Measurements from ENCODE around the gene TTC3.

TTC3 gene

GRCh38 chr21:37059181-37059580 lies 13.9 kb upstream of the TTC3 start:
- DNase-seq (ENCODE audit: insufficient read length, low spot score), result no peak
- TF ChIP-seq POU2F2 (IDR thresholded peaks at IDR 0.05; ENCODE audit: low read depth, low read length) (no peak), SPI1 (IDR thresholded peaks at IDR 0.05; ENCODE audit: low read depth, low read length) (no peak), PAX5 (IDR thresholded peaks at IDR 0.05; ENCODE audit: insufficient read depth, low read length, severe bottlenecking) (no peak), POLR2A (IDR thresholded peaks at IDR 0.05; ENCODE audit: low read depth, low read length) (no peak), POLR2AphosphoS5 (IDR thresholded peaks at IDR 0.05; ENCODE audit: low read depth, low read length) (no peak), TAF1 (IDR thresholded peaks at IDR 0.05; ENCODE audit: low read depth, low read length) (no peak)
- FAIRE-seq, result no peak

- TF ChIP-seq SPI1 (IDR thresholded peaks at IDR 0.05; ENCODE audit: low read depth, low read length), result no peak
- TF ChIP-seq POU2F2 (IDR thresholded peaks at IDR 0.05; ENCODE audit: low read depth, low read length), result no peak
- no peak for TF ChIP-seq TAF1 (IDR thresholded peaks at IDR 0.05; ENCODE audit: low read depth, low read length)
- no peak for TF ChIP-seq PAX5 (IDR thresholded peaks at IDR 0.05; ENCODE audit: insufficient read depth, low read length, severe bottlenecking)
- TF ChIP-seq POLR2AphosphoS5 (IDR thresholded peaks at IDR 0.05; ENCODE audit: low read depth, low read length), result no peak
- no peak for TF ChIP-seq POLR2A (IDR thresholded peaks at IDR 0.05; ENCODE audit: low read depth, low read length)
- FAIRE-seq (no peak), DNase-seq (ENCODE audit: insufficient read length, low spot score) (no peak)
These were observed 12.8 kb upstream of the TTC3 start for GRCh38 chr21:37060296-37060695.

- TF ChIP-seq PAX5 (IDR thresholded peaks at IDR 0.05; ENCODE audit: insufficient read depth, low read length, severe bottlenecking), result no peak
- FAIRE-seq (no peak), DNase-seq (ENCODE audit: insufficient read length, low spot score) (no peak)
These were observed 11.0 kb upstream of the TTC3 start for GRCh38 chr21:37061926-37062592.

GRCh38 chr21:37062593-37062935 lies 10.5 kb upstream of the TTC3 start:
- DNase-seq (ENCODE audit: insufficient read length, low spot score) (no peak), FAIRE-seq (no peak)
- TF ChIP-seq POLR2AphosphoS5 (IDR thresholded peaks at IDR 0.05; ENCODE audit: low read depth, low read length), result no peak
- TF ChIP-seq TAF1 (IDR thresholded peaks at IDR 0.05; ENCODE audit: low read depth, low read length), result no peak
- TF ChIP-seq POU2F2 (IDR thresholded peaks at IDR 0.05; ENCODE audit: low read depth, low read length), result no peak
- no peak for TF ChIP-seq PAX5 (IDR thresholded peaks at IDR 0.05; ENCODE audit: insufficient read depth, low read length, severe bottlenecking)
- no peak for TF ChIP-seq SPI1 (IDR thresholded peaks at IDR 0.05; ENCODE audit: low read depth, low read length)
- TF ChIP-seq POLR2A (IDR thresholded peaks at IDR 0.05; ENCODE audit: low read depth, low read length), result no peak

GRCh38 chr21:37063433-37063832 lies 9.6 kb upstream of the TTC3 start:
- no peak for FAIRE-seq
- DNase-seq (ENCODE audit: insufficient read length, low spot score), result no peak
- TF ChIP-seq POLR2AphosphoS5 (IDR thresholded peaks at IDR 0.05; ENCODE audit: low read depth, low read length) (no peak), SPI1 (IDR thresholded peaks at IDR 0.05; ENCODE audit: low read depth, low read length) (no peak), POLR2A (IDR thresholded peaks at IDR 0.05; ENCODE audit: low read depth, low read length) (no peak), TAF1 (IDR thresholded peaks at IDR 0.05; ENCODE audit: low read depth, low read length) (no peak), POU2F2 (IDR thresholded peaks at IDR 0.05; ENCODE audit: low read depth, low read length) (no peak), PAX5 (IDR thresholded peaks at IDR 0.05; ENCODE audit: insufficient read depth, low read length, severe bottlenecking) (no peak)

- DNase-seq (ENCODE audit: insufficient read length, low spot score) (no peak), FAIRE-seq (no peak)
- TF ChIP-seq POLR2AphosphoS5 (IDR thresholded peaks at IDR 0.05; ENCODE audit: low read depth, low read length), result no peak
- TF ChIP-seq POLR2A (IDR thresholded peaks at IDR 0.05; ENCODE audit: low read depth, low read length), result no peak
- TF ChIP-seq TAF1 (IDR thresholded peaks at IDR 0.05; ENCODE audit: low read depth, low read length), result no peak
- TF ChIP-seq SPI1 (IDR thresholded peaks at IDR 0.05; ENCODE audit: low read depth, low read length), result no peak
- no peak for TF ChIP-seq PAX5 (IDR thresholded peaks at IDR 0.05; ENCODE audit: insufficient read depth, low read length, severe bottlenecking)
- no peak for TF ChIP-seq POU2F2 (IDR thresholded peaks at IDR 0.05; ENCODE audit: low read depth, low read length)
These were observed 8.2 kb upstream of the TTC3 start for GRCh38 chr21:37064841-37065240.

DNA sequence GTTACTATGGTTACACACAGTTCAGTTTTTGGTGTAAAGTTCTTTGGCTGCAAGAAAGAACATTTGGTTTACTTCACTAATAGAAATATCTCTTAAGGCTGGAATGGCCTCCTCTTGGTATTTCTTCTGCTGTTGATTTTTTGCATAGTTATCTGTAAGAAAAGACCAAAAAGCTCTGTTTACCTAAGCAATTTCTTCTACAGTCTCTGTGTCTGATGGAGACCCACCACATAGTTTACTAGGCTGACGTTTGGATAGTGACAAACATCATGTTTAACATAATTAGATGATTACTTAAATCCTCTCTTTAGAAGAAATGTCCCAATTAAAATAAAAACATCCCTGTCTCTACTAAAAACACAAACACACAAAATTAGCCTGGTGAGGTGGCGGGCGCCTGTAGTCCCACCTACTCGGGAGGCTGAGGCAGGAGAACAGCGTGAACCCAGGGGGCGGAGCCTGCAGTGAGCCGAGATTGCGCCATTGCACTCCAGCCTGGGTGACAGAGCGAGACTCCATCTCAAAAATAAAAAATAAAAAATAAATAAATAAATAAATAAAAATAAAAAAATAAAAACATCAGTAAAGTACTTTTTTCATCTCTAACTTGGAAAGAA lies 7.4 kb upstream of the TTC3 start:
- TF ChIP-seq TAF1 (IDR thresholded peaks at IDR 0.05; ENCODE audit: low read depth, low read length) (no peak), PAX5 (IDR thresholded peaks at IDR 0.05; ENCODE audit: insufficient read depth, low read length, severe bottlenecking) (no peak), POLR2A (IDR thresholded peaks at IDR 0.05; ENCODE audit: low read depth, low read length) (no peak), POLR2AphosphoS5 (IDR thresholded peaks at IDR 0.05; ENCODE audit: low read depth, low read length) (no peak), SPI1 (IDR thresholded peaks at IDR 0.05; ENCODE audit: low read depth, low read length) (no peak), POU2F2 (IDR thresholded peaks at IDR 0.05; ENCODE audit: low read depth, low read length) (no peak)
- FAIRE-seq, result no peak
- DNase-seq (ENCODE audit: insufficient read length, low spot score), result no peak

DNA sequence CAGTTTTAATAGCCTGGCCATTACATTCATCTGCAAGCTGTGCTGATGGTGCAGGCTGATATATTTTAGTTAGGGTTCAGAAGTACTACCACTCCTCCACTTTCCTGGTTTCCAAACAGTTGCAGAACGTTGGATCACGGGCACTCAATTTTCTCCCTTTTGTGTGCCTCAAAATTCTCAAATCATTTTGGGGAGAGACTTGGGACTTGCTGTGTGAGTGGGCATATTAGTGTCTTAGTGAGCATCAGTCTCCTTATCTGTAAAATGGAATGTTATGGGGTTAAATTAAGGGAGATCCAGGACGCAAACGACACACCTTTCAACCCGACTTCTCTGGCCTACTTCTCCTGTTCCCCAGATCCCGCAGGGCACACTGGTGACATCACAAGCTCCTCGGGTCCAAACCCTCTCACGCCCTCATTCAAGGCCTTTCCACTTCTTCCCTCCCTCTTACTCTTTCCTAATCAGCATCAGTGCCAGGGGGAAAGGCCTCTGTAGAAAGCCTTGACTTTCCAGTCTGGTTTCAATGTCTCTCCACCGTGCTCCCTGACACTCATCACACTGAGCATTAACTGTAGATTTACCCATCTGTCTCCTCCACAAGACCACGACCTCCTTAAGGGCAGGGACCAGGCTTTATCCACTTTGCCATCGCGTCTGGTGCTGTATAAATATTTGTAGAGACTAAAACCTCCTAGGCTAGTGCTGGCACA lies 1.3 kb upstream of the TTC3 start:
- FAIRE-seq (no peak), DNase-seq (ENCODE audit: insufficient read length, low spot score) (no peak)
- no peak for TF ChIP-seq PAX5 (IDR thresholded peaks at IDR 0.05; ENCODE audit: insufficient read depth, low read length, severe bottlenecking)
- no peak for TF ChIP-seq POU2F2 (IDR thresholded peaks at IDR 0.05; ENCODE audit: low read depth, low read length)
- TF ChIP-seq POLR2AphosphoS5 (IDR thresholded peaks at IDR 0.05; ENCODE audit: low read depth, low read length), result no peak

DNA sequence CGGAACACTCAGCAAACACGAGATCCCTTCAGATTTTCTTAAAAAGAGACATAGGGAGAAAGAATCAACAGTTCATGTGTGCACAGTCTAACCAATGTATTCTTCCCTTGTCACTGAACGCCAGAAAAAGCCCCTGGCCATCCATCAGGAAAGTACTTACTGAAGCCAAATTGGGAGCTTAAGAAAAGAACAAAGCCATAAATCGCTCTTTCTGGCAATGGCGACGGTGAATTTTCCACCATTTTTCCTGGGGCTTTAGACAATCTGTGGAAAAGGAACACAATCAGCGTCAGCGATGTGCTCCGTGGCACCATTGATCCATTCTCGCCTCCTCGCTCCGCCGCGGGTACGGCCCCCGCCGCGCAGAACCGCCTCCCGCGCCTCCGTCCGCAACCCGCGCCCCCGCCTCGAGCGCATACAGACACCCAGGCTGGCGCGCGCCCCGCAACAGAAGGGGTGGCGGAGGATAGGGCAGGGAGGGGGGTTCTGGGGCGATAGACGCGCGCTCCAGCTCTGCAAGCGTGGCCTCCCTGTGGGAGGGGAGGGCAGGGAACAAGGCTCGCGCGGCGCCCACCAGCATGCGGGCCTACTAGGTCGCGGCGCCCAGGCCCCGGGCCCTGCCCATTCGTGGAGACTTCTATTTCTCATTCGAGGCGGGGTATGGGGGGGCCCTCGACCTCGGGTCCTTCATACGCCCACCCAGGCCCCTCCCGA lies 623 bp upstream of the TTC3 start:
- DNase-seq (ENCODE audit: insufficient read length, low spot score) (peak; percentile 43), FAIRE-seq (peak; percentile 38)
- TF ChIP-seq TAF1 (IDR thresholded peaks at IDR 0.05; ENCODE audit: low read depth, low read length) (peak; percentile 47; the same call in 1 of the 2 replicates), POLR2A (IDR thresholded peaks at IDR 0.05; ENCODE audit: low read depth, low read length) (peak; percentile 74), POLR2AphosphoS5 (IDR thresholded peaks at IDR 0.05; ENCODE audit: low read depth, low read length) (no peak; the same call in 1 of the 2 replicates), SPI1 (IDR thresholded peaks at IDR 0.05; ENCODE audit: low read depth, low read length) (no peak), PAX5 (IDR thresholded peaks at IDR 0.05; ENCODE audit: insufficient read depth, low read length, severe bottlenecking) (no peak)

Data from GM12891 (cell line).